Suppressor macrophage (primary cell): ENCODE measurements around the gene LOXHD1.

ENCODE experiments used
- DNase-seq, 4 experiments: peaks; one replicate each; pipeline ENCODE4 v3.0.0-alpha.2; 2020 to 2022

Gene LOXHD1

DNA sequence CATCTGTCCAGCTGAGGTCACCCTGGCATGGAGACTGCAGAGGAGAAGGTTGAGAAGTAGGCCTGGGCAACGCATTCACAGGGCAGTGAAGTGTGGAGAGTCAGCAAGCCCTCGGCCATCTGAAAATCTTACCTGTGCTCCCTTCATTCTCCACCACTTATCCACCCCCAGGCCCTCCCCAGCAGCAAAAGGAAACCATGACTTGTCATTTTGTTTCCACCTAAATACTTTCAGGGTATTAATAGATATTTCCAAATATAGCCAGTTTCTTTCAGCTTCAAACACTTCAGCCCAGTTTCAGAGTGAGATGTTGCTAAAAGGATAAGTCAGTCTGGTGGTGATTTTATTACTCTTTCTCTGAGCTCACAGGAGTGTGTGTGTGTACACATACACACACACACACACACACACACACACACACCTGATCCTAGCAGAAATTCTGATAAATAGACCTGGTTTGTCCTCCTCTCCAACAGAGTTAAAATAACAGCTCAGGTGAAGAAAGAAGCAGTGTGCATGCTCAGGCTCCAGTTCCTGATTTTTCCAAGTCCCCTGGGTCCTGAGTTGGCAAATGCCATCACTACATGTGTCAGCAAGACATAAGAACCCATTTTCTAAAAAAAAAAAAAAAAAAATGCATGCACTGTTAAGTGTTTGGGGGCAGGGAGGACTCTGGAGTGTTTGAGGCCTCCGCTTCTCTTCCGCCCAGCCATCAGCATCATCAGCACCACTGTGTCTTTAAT is 82.8 kb downstream of the LOXHD1 start:
- DNase-seq, result peak in 2 of 4 experiments; percentile 6 to 8

DNA sequence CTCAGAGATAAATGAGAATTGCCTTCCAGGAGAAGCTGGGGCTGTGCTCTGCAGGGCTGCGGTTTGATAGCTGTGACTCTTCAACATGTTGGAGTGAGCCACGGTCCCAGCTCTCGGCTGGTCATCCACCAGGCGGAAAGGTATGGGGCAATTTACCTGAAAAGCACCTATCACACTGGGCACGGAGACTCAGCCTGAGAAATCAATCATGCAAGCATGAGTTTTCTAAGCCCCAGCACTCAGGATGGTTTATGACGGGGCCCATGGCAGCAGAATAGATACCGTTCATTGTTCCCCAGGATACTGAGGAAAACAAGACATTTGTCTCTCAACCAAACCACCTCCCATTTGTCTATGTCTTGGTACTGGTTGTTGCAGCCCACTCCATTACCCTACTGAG is 83.9 kb downstream of the LOXHD1 start:
- no peak for DNase-seq

DNA sequence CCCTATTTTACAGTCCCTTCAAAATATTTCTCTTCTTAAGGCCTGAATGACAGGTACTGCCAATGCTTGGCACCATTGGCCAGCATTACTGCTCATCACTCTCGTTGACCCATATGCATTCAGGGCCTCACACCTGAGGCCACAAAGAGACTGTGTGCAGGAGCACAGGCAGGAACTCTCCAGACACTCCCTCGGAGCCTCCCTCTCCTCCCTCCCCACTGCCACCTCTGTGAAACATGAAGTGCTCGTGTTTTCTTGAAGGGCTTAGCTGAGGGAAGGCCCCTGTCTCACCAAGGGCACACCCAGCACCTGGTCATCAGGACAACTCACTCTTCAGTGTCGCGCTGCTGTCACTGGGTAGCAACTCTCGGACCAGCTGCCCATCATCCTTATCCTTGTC is 85.3 kb downstream of the LOXHD1 start:
- no peak for DNase-seq

DNA sequence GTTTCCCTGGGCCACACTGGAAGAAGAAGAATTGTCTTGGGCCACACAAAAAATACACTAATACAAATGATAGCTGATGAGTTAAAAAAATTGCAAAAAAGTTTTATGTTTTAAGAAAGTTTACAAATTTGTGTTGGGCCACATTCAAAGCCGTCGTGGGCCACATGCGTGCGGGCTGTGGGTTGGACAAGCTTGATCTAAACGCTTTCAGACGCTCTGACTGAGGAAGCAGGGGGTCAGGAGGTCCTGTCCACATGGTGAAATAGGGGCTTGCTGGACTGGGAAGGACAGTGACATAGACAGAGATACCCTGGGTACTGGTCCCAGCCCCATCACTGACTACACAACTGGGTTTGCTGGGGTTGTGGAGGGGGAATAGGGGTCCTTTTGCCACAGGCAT is 86.4 kb downstream of the LOXHD1 start:
- DNase-seq, result no peak

DNA sequence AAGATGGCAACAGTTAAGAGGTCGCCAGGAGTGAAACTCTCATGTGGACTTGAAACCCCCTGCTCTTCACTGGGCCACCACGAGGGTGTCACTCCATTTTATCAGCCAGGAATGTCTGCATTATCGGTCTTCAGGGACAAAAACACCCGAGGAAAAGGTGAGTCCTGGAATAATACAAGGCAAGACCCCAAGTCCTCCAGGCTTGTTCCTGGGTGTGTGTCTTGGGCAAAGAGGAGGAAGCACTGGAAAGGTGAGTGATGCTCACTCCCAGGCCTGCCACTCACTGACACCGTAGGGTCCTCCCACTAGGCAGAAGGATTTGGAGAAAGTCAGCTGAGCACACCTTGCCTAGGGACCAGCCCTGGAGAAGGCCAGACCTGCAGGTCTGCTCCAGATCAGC is 86.9 kb downstream of the LOXHD1 start:
- DNase-seq, result no peak

DNA sequence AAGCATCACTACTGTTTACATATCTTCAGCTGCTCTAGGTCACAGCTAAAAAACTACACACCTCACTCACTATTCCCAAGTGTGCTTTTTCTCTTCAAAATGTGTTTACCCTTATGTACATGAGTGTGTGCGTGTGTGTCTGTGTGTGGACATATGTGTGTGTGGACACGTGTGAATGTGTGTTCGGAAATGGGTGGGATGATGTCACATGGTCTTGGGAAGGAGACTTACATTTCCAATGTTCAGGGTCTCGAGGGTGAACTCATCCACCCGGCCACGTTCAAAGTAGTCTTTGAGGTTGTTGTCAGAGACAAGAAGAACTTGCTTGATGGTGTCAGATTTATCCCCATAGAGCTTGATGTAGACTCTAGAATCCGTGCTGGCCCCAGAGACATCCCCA is 87.8 kb downstream of the LOXHD1 start:
- DNase-seq, result no peak

DNA sequence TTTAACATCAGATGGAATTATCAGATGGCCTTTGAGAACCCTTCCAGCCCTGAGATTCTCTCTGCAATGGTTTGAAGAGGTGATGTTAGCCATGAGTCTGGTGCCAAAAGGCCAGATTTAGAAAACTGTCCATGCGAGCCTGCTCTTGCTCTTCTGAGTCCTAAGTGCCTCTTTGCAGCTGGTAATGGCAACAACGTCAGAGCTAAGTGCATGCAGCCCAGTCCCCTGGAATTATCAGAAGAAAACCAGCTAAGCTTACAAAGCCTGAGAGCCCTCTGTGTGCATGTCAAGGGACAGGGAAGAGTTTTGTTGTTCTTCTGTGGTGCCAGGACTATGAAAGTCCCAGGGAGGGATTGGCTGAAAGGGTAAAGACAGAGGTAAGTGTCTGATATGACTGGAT is 89.8 kb downstream of the LOXHD1 start:
- DNase-seq, result no peak

DNA sequence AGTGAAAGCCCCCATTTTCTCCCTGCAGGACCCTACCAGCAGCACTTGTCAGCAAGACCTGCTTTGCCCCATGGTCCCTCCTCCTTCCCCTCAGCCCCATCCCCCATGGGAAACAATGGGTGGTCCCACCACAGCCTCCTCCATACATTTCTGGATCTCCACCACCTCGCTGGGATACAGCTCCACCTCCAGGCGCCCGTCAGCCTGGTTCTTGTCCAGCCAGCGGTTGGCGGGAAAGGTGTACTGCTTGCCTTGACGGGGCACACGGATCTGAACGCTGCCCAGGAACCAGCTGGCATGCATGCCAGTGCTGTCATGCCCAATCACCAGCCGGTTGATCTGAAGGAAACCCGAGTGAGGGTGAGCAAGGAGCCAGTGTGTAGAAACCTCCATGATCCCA is 90.9 kb downstream of the LOXHD1 start:
- no peak for DNase-seq

DNA sequence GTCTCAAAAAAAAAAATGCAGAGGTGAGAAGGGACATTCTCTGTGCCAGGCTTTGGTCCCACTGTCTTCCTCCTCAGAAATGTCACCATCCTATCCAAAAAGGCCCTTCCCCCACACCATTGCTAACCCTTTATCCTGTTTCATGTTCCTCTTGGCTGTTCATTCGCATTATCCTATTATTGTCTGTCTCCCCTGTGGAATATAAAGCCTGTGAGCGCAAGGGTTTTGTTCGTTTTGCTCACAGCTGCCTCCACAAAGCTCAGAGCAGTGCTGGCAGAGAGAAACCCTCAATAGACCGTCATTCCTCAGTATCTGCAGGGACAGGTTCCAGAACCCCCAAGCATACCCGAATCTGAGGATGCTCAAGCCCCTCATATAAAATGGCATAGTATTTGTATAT is 91.8 kb downstream of the LOXHD1 start:
- no peak for DNase-seq

DNA sequence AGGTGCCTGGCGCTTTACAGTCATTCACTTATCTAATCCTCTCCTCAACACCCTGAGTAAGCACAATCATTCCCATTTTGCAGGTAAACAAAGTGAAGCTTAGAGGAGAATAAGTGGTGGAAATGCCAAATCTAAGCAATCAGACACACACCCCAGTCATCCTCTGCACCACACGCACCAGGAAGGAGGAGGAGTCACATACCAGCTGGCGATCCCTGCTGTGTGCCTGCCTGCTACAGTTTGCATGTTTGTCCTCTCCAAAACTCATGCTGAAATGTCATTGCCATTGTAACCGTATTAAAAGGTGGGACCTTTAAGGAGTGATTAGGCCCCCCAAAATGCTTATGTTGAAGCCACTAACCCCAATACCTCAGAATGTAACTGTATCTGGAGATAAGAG is 93.7 kb downstream of the LOXHD1 start:
- no peak for DNase-seq

DNA sequence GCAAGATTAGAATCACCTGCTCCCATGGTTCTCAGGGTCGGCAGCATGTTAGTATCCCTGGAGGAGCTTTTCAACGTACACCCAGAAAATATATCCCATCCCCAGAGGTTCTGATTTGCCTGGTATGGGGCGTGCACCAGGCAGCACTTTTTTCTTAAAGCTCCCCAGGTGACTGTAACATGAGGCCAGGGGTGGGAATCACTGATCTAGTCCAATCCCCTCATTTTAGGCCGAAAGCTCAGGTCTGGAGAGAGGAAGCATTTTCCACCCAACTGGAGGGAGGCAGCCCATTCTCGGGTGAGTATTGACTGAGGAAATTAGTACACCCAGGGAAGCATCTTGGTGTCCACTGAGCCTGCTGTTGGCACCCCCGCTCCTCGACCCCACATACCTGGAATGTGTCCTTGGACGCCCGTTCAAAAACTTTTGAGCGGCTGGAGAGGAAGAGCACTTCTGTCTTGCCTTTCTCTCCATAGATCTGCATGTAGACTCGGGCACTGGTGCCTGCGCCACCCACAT is 94.3 kb downstream of the LOXHD1 start:
- DNase-seq, result no peak

DNA sequence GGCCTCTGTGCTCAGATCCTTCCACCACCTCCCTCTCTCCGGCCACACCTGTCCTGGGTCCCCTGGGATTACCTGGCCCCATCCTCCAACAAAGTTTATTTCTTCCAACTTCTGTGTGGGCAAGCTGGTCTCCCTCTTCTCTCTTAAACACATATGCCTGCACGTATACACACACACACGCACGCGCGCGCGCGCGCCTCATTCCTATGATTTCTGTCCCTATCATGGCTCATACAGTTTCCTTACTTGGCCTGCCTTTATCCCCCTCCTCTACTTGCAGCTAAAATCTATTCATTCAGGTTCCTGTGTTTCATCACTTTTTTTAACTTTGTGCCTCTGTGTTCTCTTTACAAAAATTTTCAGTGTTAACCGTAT is 96.4 kb downstream of the LOXHD1 start:
- DNase-seq, result no peak

DNA sequence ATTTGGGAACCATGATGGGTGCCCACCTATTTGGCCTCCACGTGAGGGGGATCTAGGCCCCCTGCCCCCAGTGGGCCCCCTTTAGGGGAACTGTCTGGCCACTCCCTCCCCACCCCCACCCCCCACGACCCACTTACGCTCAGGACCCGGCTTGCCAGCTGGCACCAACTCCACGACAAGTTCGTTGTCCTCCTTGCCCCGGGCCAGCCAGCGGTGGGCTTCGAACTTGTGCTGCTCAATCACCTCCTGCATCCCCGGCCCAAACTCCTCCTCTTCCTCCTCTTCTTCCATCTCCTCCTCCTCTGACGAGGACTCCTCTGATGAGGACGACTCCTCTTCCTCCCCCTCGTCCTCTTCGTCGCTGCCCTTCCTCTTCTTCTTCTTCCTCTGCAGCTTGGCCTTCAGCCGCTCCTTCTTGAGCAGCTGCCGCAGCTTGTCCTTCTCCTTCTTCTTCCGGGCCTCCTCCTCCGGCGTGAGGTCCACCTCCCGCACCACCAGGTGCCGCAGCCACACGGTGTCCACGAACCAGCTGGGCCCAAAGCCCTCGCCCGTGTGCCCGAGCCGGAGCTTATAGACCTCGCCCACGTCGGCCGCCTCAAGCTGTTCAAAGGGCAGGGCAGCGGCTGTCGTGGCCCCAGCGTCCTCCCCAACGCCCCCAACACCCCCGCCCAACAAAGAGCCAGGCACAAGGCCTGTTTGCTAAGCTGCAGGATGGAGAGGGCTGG is 96.9 kb downstream of the LOXHD1 start:
- DNase-seq, result no peak

DNA sequence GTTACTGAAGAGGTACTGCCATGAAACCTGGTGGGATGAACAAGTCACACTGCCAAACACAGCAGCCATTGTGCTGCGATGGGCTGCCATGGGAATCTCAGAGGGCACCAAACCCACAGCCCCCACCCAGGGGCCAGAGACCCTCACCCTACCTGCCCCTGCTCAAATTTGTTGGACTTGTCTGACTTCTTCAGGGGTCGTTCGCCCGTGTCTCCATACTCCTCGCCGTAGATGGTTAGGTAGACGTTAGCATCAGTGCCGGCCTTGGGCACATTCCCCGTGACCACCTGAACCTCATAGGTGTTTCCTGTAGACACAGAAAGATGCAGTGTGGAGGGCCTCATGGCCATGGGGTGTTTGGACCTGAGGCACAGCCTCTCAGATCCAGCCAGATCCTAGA is 97.7 kb downstream of the LOXHD1 start:
- no peak for DNase-seq

DNA sequence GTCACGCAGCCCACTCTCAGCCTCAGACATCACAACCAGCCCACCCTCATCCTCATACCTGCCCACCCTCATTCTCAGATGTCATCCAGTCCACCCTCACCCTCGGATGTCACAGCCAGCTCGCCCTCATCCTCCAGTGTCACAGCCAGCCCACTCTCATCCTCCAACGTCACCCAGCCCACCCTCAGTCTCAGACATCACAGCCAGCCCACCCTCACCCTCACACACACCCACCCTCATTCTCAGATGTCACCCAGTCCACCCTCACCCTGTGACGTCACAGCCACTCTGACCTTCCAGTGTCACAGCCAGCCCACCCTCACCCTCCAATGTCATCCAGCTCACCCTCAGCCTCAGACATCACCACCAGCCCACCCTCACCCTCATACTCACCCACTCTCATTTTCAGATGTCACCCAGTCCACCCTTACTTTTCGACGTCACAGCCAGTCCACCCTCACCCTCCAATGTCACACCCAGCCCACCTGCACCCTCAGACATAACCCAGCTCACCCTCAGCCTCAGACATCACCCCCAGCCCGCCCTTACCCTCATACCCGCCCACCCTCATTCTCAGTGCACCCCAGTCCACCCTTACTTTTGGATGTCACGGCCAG is 100.3 kb downstream of the LOXHD1 start:
- no peak for DNase-seq

DNA sequence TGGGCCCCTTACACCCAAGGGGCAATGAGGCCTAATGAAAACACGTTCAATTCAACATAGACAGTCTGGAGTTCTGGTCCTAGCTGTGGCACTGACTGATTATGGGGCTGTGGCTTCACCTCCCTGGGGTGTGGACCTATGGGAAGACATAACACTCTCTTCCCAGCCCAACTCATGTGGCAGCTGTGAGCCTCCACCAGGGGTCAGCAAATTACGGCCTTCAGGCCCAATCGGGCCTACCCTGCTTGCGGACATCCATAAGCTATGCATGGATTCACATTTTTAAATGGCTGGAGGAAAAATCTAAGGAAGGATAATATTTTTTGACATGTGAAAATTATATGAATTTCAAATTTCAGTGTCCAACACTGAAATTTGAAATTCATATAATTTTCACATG is 101.3 kb downstream of the LOXHD1 start:
- DNase-seq, result peak; percentile 47 to 72 (median 53)

DNA sequence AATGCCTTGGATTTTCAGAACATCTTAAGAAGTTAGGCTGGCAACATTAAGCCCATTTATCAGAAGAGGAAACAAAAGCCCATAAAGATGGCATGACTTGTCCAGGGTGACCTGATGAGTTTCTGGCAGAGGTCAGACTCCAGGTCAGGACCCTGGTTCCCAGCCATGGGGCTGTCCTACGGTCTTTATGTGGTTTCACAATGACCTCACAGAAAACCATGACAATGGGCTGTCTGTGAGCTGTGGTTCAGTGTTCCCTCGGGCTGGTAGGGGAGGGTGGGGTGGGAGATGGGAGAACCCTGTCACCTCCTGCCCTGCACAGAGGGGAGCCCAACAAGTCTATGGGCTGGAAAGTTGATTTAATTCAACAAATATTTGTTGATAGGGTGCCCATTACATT is 101.8 kb downstream of the LOXHD1 start:
- DNase-seq, result no peak

DNA sequence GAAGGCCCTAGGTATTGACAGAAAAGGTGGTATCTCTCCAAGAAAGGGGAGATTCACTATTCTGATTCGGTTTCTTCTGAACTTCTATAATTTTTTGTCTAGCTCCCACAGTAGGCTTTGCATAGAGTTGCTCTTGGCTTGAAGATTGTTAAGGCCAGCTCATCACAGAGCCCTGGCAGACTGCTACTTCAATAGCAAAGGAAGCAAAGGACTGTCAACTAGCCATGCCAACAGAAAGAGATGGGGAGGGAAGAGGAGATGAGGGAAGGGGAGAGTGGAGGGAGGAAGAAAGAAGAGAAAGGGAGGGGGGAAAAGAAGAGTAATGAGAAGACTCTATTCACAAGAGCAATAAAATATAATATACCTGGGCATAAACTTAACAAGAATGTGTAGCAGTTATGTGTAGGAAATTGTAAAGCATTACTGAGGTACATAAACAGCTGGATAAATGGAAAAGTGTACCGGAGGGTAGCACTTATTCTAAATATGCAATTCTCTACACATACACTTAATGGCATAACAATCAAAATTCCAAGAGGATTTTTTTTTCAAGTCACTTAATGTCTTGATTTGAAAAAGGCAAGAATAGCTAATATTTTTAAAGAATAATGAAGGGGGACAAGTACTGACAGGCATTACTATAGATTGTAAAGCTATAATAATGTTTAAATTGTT is 102.5 kb downstream of the LOXHD1 start:
- DNase-seq, result no peak

DNA sequence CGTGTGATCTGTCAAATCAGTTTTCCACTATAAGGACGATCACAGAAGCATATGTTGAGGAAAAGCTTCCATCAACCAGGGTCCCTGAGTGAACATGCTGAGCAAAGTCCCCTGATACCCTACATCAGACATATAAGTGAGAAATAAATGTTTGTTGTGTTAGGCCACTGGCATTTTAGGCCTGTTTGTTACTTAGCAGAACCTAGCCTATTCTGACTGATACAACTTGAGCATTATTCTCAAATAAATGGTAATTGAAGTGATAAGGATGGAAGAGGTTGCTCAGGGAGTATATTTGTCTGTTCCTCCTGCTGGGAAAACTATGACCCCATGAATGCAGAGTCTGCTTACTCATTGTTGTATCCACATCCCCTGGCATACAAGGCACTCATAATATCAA is 106.4 kb downstream of the LOXHD1 start:
- no peak for DNase-seq

DNA sequence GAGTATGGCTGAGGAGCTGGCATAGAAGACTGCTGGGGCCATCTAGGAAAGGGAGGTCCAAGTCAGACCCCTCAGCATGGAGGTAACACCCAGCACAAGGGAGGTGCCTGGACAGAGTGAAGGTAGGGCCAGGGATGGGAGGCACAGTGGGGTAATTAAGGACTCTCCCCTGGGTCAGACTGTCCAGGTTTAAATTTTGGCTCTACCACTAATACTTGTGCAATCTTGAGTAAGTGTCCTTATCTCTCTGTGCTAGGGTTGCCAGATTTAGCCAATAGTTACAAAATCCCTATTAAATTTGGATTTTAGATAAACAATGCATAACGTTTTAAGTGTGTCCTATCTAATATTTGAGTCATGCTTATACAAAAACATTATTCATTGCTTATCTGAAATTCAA is 109.5 kb downstream of the LOXHD1 start:
- no peak for DNase-seq

DNA sequence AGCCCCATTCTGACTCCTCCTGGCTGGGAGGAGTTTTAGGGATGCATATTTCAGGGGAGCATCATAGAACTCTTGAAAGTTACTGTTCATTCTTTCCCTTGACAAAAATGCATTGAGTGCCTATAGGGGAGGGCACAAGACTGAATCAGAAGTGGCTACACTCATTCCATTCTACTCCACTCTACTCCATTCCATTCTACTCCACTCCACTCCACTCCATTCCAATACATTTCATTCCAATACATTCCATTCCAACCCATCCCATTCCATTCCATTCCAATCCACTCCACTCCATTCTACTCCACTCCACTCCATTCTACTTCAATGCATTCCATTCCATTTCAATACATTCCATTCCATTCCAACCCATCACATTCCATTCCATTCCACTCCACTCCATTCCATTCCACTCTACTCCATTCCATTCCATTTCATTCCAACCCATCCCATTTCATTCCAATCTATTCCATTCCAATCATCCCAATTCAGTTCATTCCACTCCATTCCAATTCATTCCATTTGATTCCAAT is 110.8 kb downstream of the LOXHD1 start:
- no peak for DNase-seq

DNA sequence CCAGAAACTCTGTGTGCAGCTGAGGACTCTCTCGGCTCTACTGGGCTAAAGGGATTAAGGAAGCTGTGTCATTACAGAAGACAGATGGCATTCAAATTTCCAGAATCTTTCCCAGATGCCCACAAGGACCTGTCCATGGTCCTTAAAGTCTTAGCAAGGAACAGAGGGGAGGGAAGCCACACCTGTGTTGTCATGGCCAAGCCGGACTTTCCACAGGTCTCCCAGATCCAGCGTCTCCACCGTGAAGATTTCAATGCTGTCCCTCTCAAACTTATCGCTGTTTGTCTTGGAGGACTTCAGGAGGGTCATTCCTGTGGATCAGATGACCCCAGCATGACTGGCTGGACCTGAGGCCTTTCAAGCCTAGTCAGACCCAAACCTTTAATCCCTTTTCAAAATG is 114.5 kb downstream of the LOXHD1 start:
- DNase-seq, result peak in 2 of 4 experiments; percentile 6 to 14

DNA sequence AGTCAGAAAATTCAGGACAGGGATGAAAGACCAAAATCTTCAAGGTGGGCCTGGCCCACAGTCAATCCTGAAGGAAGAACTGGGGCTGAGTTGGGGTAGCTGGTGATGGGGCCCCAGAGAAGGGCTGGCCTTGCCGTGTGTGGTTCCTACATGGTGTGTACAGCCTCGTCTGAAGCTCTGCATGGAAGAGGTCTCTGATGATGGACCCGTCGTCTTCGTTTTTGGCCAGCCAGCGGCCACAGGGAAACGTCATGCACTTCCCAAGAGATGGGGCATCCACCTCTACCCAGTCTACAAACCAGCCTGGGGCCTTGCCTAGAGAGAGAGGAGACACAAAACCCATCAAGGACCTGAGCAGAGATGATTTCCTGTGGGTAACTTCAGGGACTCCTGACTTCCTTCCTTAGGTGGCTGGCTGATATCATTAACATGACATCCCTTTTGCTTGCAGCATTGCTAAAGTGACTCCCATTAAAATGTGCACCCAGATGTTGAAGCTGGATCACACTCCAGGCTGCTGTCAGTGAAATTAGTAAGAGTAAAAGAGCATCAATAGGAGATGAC is 115.3 kb downstream of the LOXHD1 start:
- DNase-seq, result no peak
